GM19467 (cell line): ENCODE measurements around the gene OR52E8.
A peak's percentile ranks its signal among the peaks of the same experiment; 100 is the strongest.

Experiments
- ATAC-seq: cut with Tn5 transposase; IDR thresholded peaks from one replicate; pipeline ENCODE4 v1.9.1; 2021; ENCODE audit warnings: mild to moderate bottlenecking, moderate library complexity; ENCODE audit not compliant: unreplicated experiment

The OR52E8 gene

DNA sequence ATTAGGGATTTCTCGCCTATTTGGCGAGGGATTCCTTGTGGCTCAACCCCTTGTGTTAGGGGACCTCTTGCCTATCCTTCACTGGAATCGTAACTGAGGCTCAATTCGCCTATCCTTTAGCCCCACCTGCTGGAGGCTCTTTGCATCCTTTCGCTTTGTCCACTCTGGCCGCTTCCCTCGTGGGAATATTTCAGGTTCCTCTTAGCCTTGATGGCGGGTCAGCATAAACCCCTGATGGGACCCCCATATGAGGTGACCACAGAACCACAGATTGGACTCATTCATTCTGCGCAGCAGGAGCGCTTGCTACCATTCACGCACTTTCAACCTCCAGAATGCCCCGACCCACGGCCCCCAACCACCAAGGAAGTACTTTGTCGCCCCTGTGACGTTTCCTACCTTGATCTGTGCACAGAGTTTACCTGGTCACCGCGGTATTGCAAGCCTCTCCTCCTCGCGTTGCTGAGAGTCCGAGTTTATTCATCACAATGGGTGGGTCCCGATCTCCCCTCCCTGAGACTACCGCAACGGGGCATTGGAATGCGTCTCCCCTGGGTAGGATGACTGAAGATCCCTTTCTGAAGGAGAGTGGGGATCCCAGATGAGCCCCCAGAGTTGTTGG lies 48.9 kb downstream of the OR52E8 start, which contains the start of gene OR52N2:
Gene OR52N2 (plus strand): TSS at position 425 of the 622 bp plus-strand sequence. CDS start 11,412 bp downstream, outside the sequence.
- peak; percentile 91 for ATAC-seq

DNA sequence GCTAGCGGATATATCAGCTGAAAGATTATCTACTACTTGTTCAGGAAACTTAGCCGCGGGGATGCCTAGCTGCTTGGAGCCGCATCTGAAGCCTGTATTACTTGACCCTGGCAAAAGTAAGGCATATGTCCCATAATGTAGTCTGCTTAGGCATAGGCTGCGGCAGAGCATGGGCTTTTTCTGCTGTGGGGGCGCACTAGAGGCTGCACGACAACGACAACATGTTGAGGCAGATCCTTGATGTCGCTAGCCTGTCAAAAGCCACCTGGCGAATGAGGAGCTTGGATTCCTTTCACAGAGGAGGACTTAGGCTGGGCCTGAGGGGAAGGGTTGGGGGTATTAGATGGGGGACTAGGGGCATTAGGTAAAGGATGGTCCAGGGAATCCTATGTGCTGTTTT lies 49.9 kb downstream of the OR52E8 start:
- no peak for ATAC-seq
